Sigmoid colon (tissue), 4 donors: ENCODE results near the gene MRPS14.

Source experiments
- POLR2A ChIP-seq, 2 donors: fragments of 450-650 bp; IDR thresholded peaks; one replicate each; pipeline ENCODE4 v1.6.1; 2016; ENCODE audit warnings: antibody characterized with exemption in 2 of 2, mild to moderate bottlenecking in 2 of 2, moderate library complexity in 2 of 2
- POLR2AphosphoS5 ChIP-seq, 4 donors: sonication (generic); formaldehyde crosslinking; IDR thresholded peaks; one replicate each; pipeline ENCODE4 v1.6.1; 2017; ENCODE audit warnings: antibody characterized with exemption in 4 of 4
- TF ChIP-seq, protein P1 (sequence below), 4 experiments: fragments of 450-650 bp in 3 of 4; fragments of 200-600 bp in 1 of 4; IDR thresholded peaks; one replicate each; pipeline ENCODE4 v1.5.1; 2016 to 2019; ENCODE audit warnings: antibody characterized with exemption in 4 of 4, mild to moderate bottlenecking in 3 of 4, moderate library complexity in 2 of 4

DNA sequence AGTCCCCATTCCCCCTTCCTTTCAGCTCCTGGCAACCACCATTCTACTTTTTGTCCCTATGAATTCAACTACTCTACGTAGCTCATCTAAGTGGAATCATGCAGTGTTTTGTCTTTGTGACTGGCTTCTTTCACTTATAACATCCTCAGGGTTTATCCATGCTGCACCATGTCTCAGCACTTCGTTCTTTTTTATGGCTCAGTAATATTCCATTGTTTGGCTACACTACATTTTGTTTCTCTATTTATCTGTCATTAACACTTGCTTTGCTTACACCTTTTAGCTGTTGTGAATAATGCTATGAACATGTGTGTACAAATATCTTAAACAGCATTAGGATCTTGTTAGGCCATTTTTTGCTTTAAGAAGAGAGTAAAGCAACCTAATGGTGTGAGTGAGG is 1.5 kb upstream of the MRPS14 start:
- TF ChIP-seq, protein P1, sequence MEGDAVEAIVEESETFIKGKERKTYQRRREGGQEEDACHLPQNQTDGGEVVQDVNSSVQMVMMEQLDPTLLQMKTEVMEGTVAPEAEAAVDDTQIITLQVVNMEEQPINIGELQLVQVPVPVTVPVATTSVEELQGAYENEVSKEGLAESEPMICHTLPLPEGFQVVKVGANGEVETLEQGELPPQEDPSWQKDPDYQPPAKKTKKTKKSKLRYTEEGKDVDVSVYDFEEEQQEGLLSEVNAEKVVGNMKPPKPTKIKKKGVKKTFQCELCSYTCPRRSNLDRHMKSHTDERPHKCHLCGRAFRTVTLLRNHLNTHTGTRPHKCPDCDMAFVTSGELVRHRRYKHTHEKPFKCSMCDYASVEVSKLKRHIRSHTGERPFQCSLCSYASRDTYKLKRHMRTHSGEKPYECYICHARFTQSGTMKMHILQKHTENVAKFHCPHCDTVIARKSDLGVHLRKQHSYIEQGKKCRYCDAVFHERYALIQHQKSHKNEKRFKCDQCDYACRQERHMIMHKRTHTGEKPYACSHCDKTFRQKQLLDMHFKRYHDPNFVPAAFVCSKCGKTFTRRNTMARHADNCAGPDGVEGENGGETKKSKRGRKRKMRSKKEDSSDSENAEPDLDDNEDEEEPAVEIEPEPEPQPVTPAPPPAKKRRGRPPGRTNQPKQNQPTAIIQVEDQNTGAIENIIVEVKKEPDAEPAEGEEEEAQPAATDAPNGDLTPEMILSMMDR (IDR thresholded peaks at IDR 0.05) = no peak
- TF ChIP-seq POLR2AphosphoS5 (IDR thresholded peaks at IDR 0.05) (no peak), POLR2A (IDR thresholded peaks at IDR 0.05) (no peak)
